Ishikawa (cell line): ENCODE measurements around the gene ACSL1.

Source experiments
- CEBPB ChIP-seq: IDR thresholded peaks from 2 replicates; pipeline ENCODE4 v1.6.1; 2012
- CREB1 ChIP-seq: IDR thresholded peaks from 2 replicates; pipeline ENCODE4 v1.6.1; 2012; ENCODE audit warnings: low read depth
- EGR1 ChIP-seq: IDR thresholded peaks from 2 replicates; pipeline ENCODE4 v1.6.1; 2012
- EP300 ChIP-seq: IDR thresholded peaks from 2 replicates; pipeline ENCODE4 v1.6.1; 2012; ENCODE audit warnings: borderline replicate concordance
- FOXM1 ChIP-seq: IDR thresholded peaks from 2 replicates; pipeline ENCODE4 v1.6.1; 2012; ENCODE audit warnings: low read depth, borderline replicate concordance
- MAX ChIP-seq: IDR thresholded peaks from 2 replicates; pipeline ENCODE4 v1.6.1; 2012
- NFIC ChIP-seq: IDR thresholded peaks from 2 replicates; pipeline ENCODE4 v1.6.1; 2012
- RAD21 ChIP-seq: IDR thresholded peaks from 2 replicates; pipeline ENCODE4 v1.6.1; 2012; ENCODE audit warnings: low read depth
- TAF1 ChIP-seq: IDR thresholded peaks from 2 replicates; pipeline ENCODE4 v1.6.1; 2012; ENCODE audit warnings: low read depth, mild to moderate bottlenecking
- TCF12 ChIP-seq: IDR thresholded peaks from 2 replicates; pipeline ENCODE4 v1.6.1; 2012; ENCODE audit warnings: low read depth
- TEAD4 ChIP-seq: IDR thresholded peaks from 2 replicates; pipeline ENCODE4 v1.6.1; 2012
- USF1 ChIP-seq: IDR thresholded peaks from 2 replicates; pipeline ENCODE4 v1.6.1; 2012
- YY1 ChIP-seq: IDR thresholded peaks from 2 replicates; pipeline ENCODE4 v1.6.1; 2012; ENCODE audit warnings: low read depth
- ZBTB7A ChIP-seq: IDR thresholded peaks from 2 replicates; pipeline ENCODE4 v1.6.1; 2012; ENCODE audit warnings: low read depth
- TF ChIP-seq, protein P1 (sequence below): IDR thresholded peaks from 2 replicates; pipeline ENCODE4 v1.6.1; 2012; ENCODE audit warnings: low read depth, mild to moderate bottlenecking

The ACSL1 gene

GRCh38 chr4:184801781-184802696 is 23.7 kb downstream of the ACSL1 start:
- TF ChIP-seq TCF12 (no peak), EP300 (no peak), EGR1 (no peak), TAF1 (no peak), ZBTB7A (no peak)

GRCh38 chr4:184798504-184798903 is 27.3 kb downstream of the ACSL1 start:
- TF ChIP-seq NFIC (no peak), YY1 (no peak), TEAD4 (no peak), EGR1 (no peak), CEBPB (no peak)
- TF ChIP-seq, protein P1, sequence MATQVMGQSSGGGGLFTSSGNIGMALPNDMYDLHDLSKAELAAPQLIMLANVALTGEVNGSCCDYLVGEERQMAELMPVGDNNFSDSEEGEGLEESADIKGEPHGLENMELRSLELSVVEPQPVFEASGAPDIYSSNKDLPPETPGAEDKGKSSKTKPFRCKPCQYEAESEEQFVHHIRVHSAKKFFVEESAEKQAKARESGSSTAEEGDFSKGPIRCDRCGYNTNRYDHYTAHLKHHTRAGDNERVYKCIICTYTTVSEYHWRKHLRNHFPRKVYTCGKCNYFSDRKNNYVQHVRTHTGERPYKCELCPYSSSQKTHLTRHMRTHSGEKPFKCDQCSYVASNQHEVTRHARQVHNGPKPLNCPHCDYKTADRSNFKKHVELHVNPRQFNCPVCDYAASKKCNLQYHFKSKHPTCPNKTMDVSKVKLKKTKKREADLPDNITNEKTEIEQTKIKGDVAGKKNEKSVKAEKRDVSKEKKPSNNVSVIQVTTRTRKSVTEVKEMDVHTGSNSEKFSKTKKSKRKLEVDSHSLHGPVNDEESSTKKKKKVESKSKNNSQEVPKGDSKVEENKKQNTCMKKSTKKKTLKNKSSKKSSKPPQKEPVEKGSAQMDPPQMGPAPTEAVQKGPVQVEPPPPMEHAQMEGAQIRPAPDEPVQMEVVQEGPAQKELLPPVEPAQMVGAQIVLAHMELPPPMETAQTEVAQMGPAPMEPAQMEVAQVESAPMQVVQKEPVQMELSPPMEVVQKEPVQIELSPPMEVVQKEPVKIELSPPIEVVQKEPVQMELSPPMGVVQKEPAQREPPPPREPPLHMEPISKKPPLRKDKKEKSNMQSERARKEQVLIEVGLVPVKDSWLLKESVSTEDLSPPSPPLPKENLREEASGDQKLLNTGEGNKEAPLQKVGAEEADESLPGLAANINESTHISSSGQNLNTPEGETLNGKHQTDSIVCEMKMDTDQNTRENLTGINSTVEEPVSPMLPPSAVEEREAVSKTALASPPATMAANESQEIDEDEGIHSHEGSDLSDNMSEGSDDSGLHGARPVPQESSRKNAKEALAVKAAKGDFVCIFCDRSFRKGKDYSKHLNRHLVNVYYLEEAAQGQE = no peak

DNA sequence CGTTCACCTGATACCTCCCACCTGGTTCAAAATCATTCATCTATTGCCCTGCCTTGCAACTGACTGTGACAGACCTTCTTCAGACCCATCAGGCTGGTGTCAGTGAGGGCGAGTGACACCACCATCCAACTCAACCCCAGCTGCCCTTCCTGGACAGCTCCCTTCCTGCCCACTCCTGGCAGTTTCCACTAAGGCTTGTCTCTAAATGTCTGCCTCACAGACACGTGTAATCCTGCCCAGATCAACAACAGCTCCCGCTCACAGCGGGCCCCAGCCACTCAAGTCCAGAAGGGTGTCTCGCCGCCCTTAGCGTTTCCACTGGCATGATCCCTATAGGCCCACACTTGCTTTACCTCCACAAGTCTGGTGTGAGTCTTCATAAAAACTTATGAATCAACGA is 28.9 kb downstream of the ACSL1 start:
- TF ChIP-seq NFIC (no peak), ZBTB7A (no peak), CEBPB (no peak)
- TF ChIP-seq, protein P1 = peak; percentile 49; the same call in 1 of the 2 replicates

- TF ChIP-seq ZBTB7A = no peak
- TF ChIP-seq NFIC = no peak
- no peak for TF ChIP-seq CEBPB
- no peak for TF ChIP-seq USF1
- no peak for TF ChIP-seq TCF12
- TF ChIP-seq RAD21 = no peak
- no peak for TF ChIP-seq TAF1
- TF ChIP-seq CREB1 = no peak
- TF ChIP-seq, protein P1 = no peak
- no peak for TF ChIP-seq EGR1
- no peak for TF ChIP-seq TEAD4
- no peak for TF ChIP-seq FOXM1
- no peak for TF ChIP-seq EP300
These were observed 30.4 kb downstream of the ACSL1 start for GRCh38 chr4:184795214-184795844.

DNA sequence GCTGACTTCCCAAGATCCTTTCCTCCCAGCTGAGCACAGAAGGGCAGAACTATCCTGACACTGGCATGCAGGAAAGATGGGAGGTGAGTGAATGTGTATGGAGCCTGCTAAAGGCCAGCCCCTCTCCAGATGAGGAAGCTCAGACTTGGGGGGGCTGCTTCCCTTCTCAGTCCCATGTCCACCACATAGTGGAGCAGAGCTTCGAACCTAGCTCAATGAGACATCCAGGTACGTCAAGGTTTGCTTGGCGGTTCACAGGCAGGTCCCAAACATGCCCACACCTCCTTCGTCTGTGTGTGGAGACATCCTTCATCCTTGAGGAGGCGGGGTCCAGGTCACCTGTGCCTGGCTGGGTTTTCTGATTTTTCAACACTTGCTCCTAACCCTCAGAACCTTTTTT is 31.3 kb downstream of the ACSL1 start:
- TF ChIP-seq EP300 = no peak
- TF ChIP-seq TCF12 = no peak
- no peak for TF ChIP-seq USF1
- no peak for TF ChIP-seq CREB1
- TF ChIP-seq FOXM1 = no peak
- no peak for TF ChIP-seq NFIC
- no peak for TF ChIP-seq CEBPB
- TF ChIP-seq ZBTB7A = no peak
- TF ChIP-seq TAF1 = no peak
- no peak for TF ChIP-seq EGR1
- no peak for TF ChIP-seq MAX
- no peak for TF ChIP-seq RAD21
- no peak for TF ChIP-seq YY1
- TF ChIP-seq, protein P1 = no peak
- no peak for TF ChIP-seq TEAD4
